ENCODE measurements around the gene CYP4F2. TPM values are rescaled to one million over a fixed set of nuclear protein-coding genes. Genes with fewer than 3 reads are reported as not detected.

The CYP4F2 gene
- polyA plus RNA-seq, 1 donor (not counting 4 experiments of a cell fraction or from before 2014, with no cell fraction given) = 0.13 TPM

DNA sequence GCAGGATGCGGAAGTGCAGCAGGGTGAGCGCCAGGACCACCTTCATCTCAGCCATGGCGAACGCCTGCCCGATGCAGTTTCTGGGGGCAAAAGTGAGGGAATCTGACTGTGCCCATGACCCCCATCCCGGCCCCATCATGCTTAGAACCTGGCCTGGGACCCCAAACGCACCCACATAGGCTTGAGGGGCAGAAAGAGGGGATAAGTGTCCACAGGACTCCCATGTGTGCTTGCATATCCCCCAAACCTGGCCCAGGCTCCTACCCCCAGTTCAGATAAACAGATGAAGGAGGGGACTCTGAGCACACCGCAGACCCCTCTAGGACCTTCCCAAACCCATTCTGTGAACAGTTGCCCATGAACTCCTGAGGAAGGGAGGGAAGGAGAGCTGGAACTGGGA is 16.0 kb upstream of the CYP4F2 start:
- no peaks in the 10 kb centered on the region for H3K4me1 ChIP-seq (ENCODE audit: control insufficient read depth, extremely low read depth, insufficient read depth, low read length)
- no peak overlapping the region for H2AFZ ChIP-seq (ENCODE audit: control insufficient read depth, low read length)
- dilution Hi-C loops (cut with MboI; ENCODE audit: extremely low pct_ligation_motif_present, low sequenced_read_pairs) = no loop called here
- no peaks in the 10 kb centered on the region for H3K9me1 ChIP-seq (ENCODE audit: control insufficient read depth, extremely low read depth, insufficient read depth, low read length)
- no peak overlapping the region for H3K4me3 ChIP-seq (ENCODE audit: control insufficient read depth in 2 of 3, extremely low read depth in 1 of 3, insufficient read depth in 2 of 3, low read depth in 1 of 3, low read length in 3 of 3)
- TF ChIP-seq EZH2 (IDR thresholded peaks at IDR 0.05; ENCODE audit: low read length) = no peak
- TF ChIP-seq, protein P1, sequence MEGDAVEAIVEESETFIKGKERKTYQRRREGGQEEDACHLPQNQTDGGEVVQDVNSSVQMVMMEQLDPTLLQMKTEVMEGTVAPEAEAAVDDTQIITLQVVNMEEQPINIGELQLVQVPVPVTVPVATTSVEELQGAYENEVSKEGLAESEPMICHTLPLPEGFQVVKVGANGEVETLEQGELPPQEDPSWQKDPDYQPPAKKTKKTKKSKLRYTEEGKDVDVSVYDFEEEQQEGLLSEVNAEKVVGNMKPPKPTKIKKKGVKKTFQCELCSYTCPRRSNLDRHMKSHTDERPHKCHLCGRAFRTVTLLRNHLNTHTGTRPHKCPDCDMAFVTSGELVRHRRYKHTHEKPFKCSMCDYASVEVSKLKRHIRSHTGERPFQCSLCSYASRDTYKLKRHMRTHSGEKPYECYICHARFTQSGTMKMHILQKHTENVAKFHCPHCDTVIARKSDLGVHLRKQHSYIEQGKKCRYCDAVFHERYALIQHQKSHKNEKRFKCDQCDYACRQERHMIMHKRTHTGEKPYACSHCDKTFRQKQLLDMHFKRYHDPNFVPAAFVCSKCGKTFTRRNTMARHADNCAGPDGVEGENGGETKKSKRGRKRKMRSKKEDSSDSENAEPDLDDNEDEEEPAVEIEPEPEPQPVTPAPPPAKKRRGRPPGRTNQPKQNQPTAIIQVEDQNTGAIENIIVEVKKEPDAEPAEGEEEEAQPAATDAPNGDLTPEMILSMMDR (optimal IDR thresholded peaks at IDR 0.05 in 1 of 3, IDR thresholded peaks at IDR 0.05 in 1 of 3, conservative IDR thresholded peaks at IDR 0.05 in 1 of 3; ENCODE audit: extremely low read depth in 1 of 3, insufficient read depth in 2 of 3, low read length in 3 of 3) = no peak
- H4K20me1 ChIP-seq (ENCODE audit: control insufficient read depth, extremely low read depth, insufficient read depth, low read length) = no peaks in the 10 kb centered on the region
- DNase-seq (ENCODE audit: low read depth, low spot score) (no peak), FAIRE-seq (no peak)
- no peak overlapping the region for H3K27ac ChIP-seq (ENCODE audit: control insufficient read depth, insufficient read depth, low read length)
- H3K27me3 ChIP-seq (ENCODE audit: control insufficient read depth, extremely low read depth, insufficient read depth, low read length) = peaks cover 9% of the 10 kb centered on the region
- H3K9me3 ChIP-seq (ENCODE audit: control insufficient read depth, low read depth, low read length) = no peaks in the 10 kb centered on the region
- H3K79me2 ChIP-seq (ENCODE audit: control insufficient read depth, insufficient read depth, low read length) = no peaks in the 10 kb centered on the region
- no peak overlapping the region for H3K9ac ChIP-seq (ENCODE audit: control insufficient read depth, extremely low read depth, insufficient read depth, low read length)
- H3K36me3 ChIP-seq (ENCODE audit: control insufficient read depth in 2 of 2, extremely low read depth in 1 of 2, insufficient read depth in 2 of 2, low read length in 2 of 2) = peaks cover 0 to 2% of the 10 kb centered on the region in 2 experiments
- no peak overlapping the region for H3K4me2 ChIP-seq (ENCODE audit: control insufficient read depth, extremely low read depth, insufficient read depth, low read depth, low read length)

DNA sequence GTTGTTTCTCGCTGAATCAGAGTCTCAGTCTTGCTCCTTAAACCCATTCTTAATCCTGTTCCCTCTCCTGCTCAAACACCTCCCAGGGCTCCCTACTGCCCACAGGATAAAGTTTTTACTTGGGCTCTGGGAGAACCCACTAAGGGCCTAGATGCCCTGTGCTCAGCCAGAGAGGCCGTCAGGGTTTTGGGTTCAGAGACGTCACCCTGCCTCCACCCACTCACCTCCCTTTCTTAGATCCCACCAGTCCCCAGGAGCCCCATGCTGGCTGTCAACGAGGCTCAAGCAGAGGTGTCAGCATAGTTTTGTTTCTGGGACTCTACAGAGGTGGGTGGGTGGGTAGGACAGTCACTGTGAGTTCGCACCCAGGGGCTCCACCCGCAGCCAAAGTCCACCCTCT is 15.5 kb upstream of the CYP4F2 start:
- peaks cover 9% of the 10 kb centered on the region for H3K27me3 ChIP-seq (ENCODE audit: control insufficient read depth, extremely low read depth, insufficient read depth, low read length)
- no peaks in the 10 kb centered on the region for H4K20me1 ChIP-seq (ENCODE audit: control insufficient read depth, extremely low read depth, insufficient read depth, low read length)
- H3K27ac ChIP-seq (ENCODE audit: control insufficient read depth, insufficient read depth, low read length) = no peak overlapping the region
- no peaks in the 10 kb centered on the region for H3K4me1 ChIP-seq (ENCODE audit: control insufficient read depth, extremely low read depth, insufficient read depth, low read length)
- DNase-seq (ENCODE audit: low read depth, low spot score) (no peak), FAIRE-seq (no peak)
- H3K9me1 ChIP-seq (ENCODE audit: control insufficient read depth, extremely low read depth, insufficient read depth, low read length) = no peaks in the 10 kb centered on the region
- H3K36me3 ChIP-seq (ENCODE audit: control insufficient read depth in 2 of 2, extremely low read depth in 1 of 2, insufficient read depth in 2 of 2, low read length in 2 of 2) = peaks cover 0 to 2% of the 10 kb centered on the region in 2 experiments
- no peak for TF ChIP-seq EZH2 (IDR thresholded peaks at IDR 0.05; ENCODE audit: low read length)
- TF ChIP-seq, protein P1 (optimal IDR thresholded peaks at IDR 0.05 in 1 of 3, IDR thresholded peaks at IDR 0.05 in 1 of 3, conservative IDR thresholded peaks at IDR 0.05 in 1 of 3; ENCODE audit: extremely low read depth in 1 of 3, insufficient read depth in 2 of 3, low read length in 3 of 3) = no peak
- no peak overlapping the region for H3K4me3 ChIP-seq (ENCODE audit: control insufficient read depth in 2 of 3, extremely low read depth in 1 of 3, insufficient read depth in 2 of 3, low read depth in 1 of 3, low read length in 3 of 3)
- H3K79me2 ChIP-seq (ENCODE audit: control insufficient read depth, insufficient read depth, low read length) = no peaks in the 10 kb centered on the region
- H3K9me3 ChIP-seq (ENCODE audit: control insufficient read depth, low read depth, low read length) = no peaks in the 10 kb centered on the region
- no peak overlapping the region for H3K4me2 ChIP-seq (ENCODE audit: control insufficient read depth, extremely low read depth, insufficient read depth, low read depth, low read length)
- H3K9ac ChIP-seq (ENCODE audit: control insufficient read depth, extremely low read depth, insufficient read depth, low read length) = no peak overlapping the region
- dilution Hi-C loops (cut with MboI; ENCODE audit: extremely low pct_ligation_motif_present, low sequenced_read_pairs) = no loop called here
- no peak overlapping the region for H2AFZ ChIP-seq (ENCODE audit: control insufficient read depth, low read length)

Data from keratinocyte (primary cell).